ENCODE results near the gene HMGCLL1.

DNA sequence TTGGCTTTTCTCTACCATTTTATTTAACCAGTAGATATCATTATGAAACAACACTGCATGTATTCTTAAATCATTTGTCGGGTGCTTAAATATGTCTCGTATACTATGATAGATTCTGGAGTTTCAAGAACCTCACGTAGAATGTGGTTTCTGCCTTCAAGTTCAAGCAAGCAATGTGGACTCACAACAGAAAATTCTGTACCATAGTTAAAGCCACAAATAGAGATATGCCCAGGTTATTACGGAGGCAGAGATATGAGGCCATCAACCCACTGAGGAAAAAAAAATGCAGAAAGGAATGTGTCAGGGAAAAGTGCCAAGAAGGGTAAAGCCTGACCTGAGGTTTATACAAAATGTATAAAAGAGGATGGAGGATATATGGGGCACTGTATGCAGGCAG lies 141.9 kb downstream of the HMGCLL1 start:
- TF ChIP-seq, protein P1, sequence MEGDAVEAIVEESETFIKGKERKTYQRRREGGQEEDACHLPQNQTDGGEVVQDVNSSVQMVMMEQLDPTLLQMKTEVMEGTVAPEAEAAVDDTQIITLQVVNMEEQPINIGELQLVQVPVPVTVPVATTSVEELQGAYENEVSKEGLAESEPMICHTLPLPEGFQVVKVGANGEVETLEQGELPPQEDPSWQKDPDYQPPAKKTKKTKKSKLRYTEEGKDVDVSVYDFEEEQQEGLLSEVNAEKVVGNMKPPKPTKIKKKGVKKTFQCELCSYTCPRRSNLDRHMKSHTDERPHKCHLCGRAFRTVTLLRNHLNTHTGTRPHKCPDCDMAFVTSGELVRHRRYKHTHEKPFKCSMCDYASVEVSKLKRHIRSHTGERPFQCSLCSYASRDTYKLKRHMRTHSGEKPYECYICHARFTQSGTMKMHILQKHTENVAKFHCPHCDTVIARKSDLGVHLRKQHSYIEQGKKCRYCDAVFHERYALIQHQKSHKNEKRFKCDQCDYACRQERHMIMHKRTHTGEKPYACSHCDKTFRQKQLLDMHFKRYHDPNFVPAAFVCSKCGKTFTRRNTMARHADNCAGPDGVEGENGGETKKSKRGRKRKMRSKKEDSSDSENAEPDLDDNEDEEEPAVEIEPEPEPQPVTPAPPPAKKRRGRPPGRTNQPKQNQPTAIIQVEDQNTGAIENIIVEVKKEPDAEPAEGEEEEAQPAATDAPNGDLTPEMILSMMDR (IDR thresholded peaks at IDR 0.05): no peak
- no peak for TF ChIP-seq POLR2A (IDR thresholded peaks at IDR 0.05)

Measured in right lobe of liver (tissue), 4 donors.